Ramos (cell line): ENCODE results near the gene FBLN2.

Experiments used
- in situ Hi-C: fragments of 300-500 bp; cut with MboI; formaldehyde crosslinking; loops from one replicate; pipeline ENCODE4 v1.14.3; 2022; ENCODE audit warnings: low sequenced_read_pairs; ENCODE audit not compliant: unreplicated experiment

The FBLN2 gene

GRCh38 chr3:13563321-13563720 is 14.4 kb downstream of the FBLN2 start:
- in situ Hi-C loops = no loop called here

- in situ Hi-C loops = no loop called here
Measured at GRCh38 chr3:13563911-13564310, 15.0 kb downstream of the FBLN2 start.

- in situ Hi-C loops = no loop called here
Measured at GRCh38 chr3:13564751-13565560, 16.0 kb downstream of the FBLN2 start.

- in situ Hi-C loops = no loop called here
Measured at GRCh38 chr3:13565581-13566452, 16.9 kb downstream of the FBLN2 start.

DNA sequence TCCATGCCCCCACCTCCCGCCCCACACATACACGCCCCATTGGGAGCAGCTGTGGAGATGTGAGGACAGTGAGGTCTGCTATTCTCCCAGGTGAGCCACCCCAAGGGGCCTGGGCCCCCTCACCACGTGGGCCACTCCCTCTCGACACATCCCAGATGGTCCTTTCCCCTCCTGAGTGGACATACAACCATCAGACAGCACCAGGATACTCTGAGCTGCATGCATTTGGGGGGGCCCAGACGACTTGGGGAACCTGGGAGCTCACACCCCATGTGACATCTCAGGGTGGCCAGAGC is 17.5 kb downstream of the FBLN2 start:
- in situ Hi-C loops = no loop called here

GRCh38 chr3:13566769-13567310 is 17.9 kb downstream of the FBLN2 start:
- in situ Hi-C loops = no loop called here

DNA sequence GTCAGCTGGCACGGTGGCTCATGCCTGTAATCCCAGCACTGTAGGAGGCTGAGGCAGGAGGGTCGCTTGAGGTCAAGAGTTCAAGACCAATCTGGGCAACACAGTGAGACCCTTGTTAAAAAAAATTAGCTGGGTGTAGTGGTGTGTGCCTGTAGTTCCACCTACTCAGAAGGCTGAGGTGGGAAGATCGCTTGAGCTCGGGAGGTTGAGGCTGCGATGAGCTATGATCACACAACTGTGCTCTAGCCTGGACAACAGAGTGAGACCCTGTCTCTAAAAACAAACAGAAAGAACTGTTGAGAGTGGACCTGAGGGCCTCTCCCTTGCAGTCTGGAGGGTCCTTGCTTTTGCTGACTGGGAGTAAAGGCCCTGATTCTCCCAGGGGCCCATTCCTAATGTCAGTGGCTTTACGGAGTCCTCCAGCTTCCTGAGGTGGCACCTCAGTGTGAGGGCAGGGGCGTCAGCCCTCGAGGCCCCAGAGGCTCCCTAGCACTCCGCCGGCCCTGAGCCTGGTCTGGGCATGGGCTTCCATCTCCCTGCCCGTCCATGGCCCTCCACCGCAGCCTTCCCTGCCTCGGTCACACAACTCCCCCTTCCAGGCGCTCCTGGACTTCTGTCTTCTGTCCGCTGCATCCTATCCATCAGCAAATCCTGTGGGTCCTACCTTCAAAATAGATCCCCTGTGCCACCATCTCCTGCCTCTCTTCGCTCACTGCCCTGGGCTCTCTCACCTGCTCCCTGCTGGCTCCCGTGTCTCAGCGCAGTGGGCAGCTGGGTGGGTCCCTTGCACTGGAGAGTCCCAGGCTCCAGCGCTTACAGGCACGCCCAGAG is 19.0 kb downstream of the FBLN2 start:
- in situ Hi-C loops = no loop called here

- in situ Hi-C loops = no loop called here
Measured at GRCh38 chr3:13568515-13569028, 19.6 kb downstream of the FBLN2 start.

- in situ Hi-C loops = no loop called here
Measured at GRCh38 chr3:13569201-13569600, 20.3 kb downstream of the FBLN2 start.

DNA sequence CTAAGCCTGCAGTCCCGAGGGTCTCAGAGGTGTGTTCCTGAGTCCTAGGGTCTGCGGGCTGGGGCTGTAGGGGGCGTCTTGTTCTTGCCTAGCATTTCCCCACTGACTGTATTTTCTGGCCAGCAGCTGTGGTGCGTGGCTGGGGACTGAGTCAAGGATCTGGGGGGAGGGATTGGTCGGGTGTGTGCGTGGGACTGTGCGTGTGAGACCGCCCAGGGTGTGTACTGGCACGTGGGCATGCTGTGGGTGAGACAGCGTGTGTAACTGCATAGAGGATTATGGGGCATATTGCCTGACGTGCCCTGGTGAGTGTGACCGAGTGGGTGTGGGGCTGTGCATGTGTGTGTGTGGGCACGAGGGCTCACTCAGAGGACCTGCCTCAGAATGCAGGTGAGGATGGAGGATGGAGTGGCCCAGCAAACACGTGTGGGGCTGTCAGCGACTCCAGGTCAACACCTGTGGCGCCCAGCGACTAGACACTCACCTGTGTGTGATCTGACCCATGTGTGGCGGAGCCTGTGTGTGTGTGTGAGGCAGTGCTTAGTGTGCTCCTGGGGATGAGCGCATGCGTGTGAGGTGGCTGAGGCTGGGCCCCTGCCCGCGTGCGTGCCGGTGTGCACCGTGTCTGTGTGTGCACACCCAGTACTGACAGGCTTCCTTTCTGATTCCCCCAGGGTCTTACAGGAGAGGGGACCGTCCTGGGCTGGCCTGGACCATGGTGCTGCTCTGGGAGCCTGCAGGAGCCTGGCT is 20.9 kb downstream of the FBLN2 start:
- in situ Hi-C loops = no loop called here

GRCh38 chr3:13570391-13571194 is 21.7 kb downstream of the FBLN2 start:
- in situ Hi-C loops = no loop called here

- in situ Hi-C loops = no loop called here
Measured at GRCh38 chr3:13571264-13571663, 22.3 kb downstream of the FBLN2 start.

DNA sequence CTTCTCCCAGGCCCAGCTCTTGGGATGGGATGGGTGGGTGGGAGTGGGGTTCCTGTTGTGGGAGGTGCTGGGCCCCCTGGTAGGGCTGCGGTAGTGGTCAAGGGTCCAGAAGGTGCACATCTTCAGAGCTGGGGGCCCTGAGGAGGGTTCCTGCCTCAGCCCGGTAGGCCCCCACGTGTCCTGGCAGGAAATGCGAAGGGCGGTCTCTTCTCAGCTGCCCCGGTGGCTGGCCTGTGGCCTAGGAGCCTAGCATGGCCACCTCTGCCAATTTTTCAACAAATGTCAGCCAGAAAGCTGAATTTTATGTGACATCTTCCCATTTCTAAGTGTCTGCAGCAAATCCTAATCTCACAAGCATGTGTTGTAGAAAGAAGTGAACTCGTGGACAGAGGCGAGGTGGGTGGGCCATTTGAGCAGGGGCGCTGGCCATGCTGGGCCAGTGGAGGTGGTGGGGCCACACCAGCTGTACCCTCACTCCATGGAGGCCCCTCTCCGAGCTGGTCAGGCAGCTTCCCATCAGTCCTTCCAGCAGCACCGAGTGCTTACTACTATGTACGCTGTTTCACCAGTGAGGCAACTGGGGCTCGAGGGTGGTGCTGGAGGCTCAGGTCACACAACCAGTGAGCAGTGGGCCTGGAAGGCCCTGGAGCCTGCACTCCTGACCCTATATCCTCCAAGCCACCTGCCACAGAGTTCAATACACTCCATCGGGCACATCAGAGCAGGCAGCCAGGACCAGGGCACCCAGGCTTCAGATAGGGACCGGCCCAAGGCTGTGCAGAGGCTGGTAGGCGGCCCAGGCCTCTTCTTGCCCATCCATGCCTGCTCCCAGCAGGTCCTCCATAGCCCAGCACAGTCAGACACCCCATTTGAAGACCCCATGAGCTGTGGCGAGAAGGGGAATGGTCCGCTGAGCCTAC is 23.2 kb downstream of the FBLN2 start:
- in situ Hi-C loops = no loop called here

DNA sequence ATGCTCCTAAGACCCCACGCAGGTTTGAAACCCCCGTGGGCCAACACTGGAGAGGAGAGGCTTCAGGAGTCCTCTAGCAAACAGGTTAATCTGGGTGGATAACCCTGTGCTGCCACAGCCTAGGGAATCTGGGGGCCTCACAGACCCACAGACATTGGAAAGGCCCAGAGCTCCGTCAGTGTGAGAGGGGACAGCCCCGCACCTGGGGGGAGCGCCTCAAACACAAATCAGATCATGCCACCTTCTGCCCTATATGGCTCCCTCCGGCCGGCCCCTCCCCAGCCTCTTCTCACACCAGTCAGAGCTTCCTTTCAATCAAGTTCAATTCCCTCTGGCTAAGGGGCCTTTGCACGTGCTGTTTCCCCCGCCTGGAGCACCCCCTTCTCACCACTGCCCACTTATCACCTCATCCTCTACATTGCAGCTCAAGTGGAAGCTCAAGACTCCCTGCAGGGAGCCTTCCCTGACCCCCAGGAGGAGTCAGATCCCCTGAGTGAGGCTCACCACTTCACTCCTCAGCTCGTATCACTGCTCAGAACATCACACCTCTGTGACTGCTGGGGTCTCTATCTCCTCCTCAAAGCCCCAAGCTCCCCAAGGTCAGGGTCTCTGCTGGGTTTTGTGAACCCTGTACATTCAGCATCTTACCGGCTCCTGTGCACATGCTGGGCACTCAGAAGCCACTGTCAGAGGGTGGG is 24.1 kb downstream of the FBLN2 start:
- in situ Hi-C loops = no loop called here

- in situ Hi-C loops = no loop called here
Measured at GRCh38 chr3:13574083-13574797, 25.3 kb downstream of the FBLN2 start.

GRCh38 chr3:13574798-13575451 is 26.0 kb downstream of the FBLN2 start:
- in situ Hi-C loops = no loop called here
